ENCODE measurements around the gene CASR.

Gene CASR

DNA sequence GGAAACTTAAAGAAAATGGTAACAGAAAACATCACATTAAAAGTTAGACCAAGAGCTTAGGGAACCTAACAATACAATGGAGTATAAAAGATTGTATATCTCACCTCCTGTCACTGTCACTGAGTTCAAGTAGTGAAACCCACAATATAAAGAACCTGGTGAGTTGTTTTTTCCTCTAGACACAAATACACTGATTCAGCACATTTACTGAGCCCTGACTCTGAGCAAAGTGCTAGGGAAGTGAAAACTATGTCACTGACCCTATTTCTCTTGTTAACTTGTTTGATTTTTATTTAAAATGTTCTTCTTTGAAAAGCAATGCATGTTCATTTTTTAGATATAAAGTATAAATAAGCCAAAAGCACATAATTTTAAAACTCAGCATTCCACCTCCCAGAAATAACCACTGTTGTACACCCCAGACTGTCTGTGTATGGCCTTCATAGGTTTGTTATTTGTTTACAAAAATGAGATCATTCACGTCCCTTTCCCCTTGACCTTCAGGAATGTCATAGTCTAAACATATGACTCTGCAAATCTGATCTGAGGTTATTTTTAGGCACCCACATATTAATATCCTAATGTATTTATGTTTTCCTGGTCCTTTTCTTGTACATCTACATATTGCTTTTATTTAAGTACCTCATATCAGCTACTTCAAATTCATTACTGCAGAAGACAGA, 72.4 kb downstream of the CASR start:
- no peaks in the 10 kb centered on the region for H3K9me3 ChIP-seq (ENCODE audit: insufficient read depth, low read length)
- H3K9ac ChIP-seq (ENCODE audit: low read length), result no peak overlapping the region
- H3K4me3 ChIP-seq (ENCODE audit: insufficient read depth, low read length, poor library complexity, severe bottlenecking), result no peak overlapping the region
- no peaks in the 10 kb centered on the region for H4K20me1 ChIP-seq (ENCODE audit: low read depth, low read length)
- TF ChIP-seq, protein P1, sequence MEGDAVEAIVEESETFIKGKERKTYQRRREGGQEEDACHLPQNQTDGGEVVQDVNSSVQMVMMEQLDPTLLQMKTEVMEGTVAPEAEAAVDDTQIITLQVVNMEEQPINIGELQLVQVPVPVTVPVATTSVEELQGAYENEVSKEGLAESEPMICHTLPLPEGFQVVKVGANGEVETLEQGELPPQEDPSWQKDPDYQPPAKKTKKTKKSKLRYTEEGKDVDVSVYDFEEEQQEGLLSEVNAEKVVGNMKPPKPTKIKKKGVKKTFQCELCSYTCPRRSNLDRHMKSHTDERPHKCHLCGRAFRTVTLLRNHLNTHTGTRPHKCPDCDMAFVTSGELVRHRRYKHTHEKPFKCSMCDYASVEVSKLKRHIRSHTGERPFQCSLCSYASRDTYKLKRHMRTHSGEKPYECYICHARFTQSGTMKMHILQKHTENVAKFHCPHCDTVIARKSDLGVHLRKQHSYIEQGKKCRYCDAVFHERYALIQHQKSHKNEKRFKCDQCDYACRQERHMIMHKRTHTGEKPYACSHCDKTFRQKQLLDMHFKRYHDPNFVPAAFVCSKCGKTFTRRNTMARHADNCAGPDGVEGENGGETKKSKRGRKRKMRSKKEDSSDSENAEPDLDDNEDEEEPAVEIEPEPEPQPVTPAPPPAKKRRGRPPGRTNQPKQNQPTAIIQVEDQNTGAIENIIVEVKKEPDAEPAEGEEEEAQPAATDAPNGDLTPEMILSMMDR (IDR thresholded peaks at IDR 0.05; ENCODE audit: insufficient read depth, low read length, poor library complexity, severe bottlenecking), result no peak
- no peak for TF ChIP-seq EZH2phosphoT487 (conservative IDR thresholded peaks at IDR 0.05; ENCODE audit: low read length)
- H3K9me2 ChIP-seq (replicated peaks; ENCODE audit: insufficient read depth, low read length), result no peaks in the 10 kb centered on the region
- H3K4me2 ChIP-seq (ENCODE audit: low read depth, low read length, poor library complexity, severe bottlenecking), result no peak overlapping the region
- H3K36me3 ChIP-seq (ENCODE audit: low read length), result no peaks in the 10 kb centered on the region
- no peaks in the 10 kb centered on the region for H3K79me2 ChIP-seq (ENCODE audit: insufficient read depth, low read length)
- H3K27ac ChIP-seq (ENCODE audit: low read depth, low read length), result no peak overlapping the region
- no peak overlapping the region for H2AFZ ChIP-seq (ENCODE audit: low read depth, low read length, severe bottlenecking)
- H3K27me3 ChIP-seq (ENCODE audit: low read length), result no peaks in the 10 kb centered on the region
- no peaks in the 10 kb centered on the region for H3F3A ChIP-seq (ENCODE audit: insufficient read depth)

DNA sequence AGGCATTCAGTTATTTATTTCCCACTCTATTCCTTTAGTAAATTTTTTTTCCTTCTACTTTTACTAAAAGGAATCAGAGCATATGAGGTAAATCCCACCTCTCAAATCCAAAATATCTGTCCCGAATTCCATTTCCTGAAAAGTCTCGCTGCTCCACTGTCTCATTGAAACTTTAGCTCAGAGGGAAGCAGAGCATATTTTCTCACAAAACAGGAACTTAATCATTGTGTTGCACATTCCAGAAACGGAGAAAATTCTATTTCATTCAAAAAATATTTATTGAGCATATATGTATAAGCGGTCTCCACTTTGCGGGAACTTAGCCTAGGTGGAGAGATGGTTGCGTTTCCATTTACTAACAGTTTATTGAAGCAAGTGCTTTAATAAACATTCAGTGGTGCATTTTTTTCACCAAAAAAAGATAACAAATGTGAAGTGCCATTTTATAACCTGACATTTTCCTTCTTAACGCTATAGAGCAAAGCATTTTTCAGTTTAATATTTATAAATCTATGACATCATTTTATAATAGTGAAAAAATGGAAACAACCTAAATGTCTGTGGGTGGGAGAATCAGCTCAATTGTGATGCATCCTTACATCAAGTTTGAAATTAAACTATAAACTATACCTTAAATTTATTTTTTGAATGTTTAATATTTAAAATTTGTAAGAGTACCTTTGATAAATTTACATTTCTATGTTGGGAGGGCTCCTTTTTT, 74.3 kb downstream of the CASR start:
- H3K4me3 ChIP-seq (ENCODE audit: insufficient read depth, low read length, poor library complexity, severe bottlenecking), result no peak overlapping the region
- H2AFZ ChIP-seq (ENCODE audit: low read depth, low read length, severe bottlenecking), result no peak overlapping the region
- no peak overlapping the region for H3K27ac ChIP-seq (ENCODE audit: low read depth, low read length)
- no peak for TF ChIP-seq EZH2phosphoT487 (conservative IDR thresholded peaks at IDR 0.05; ENCODE audit: low read length)
- H3K9me2 ChIP-seq (replicated peaks; ENCODE audit: insufficient read depth, low read length), result no peaks in the 10 kb centered on the region
- no peak overlapping the region for H3K9ac ChIP-seq (ENCODE audit: low read length)
- no peak overlapping the region for H3K4me2 ChIP-seq (ENCODE audit: low read depth, low read length, poor library complexity, severe bottlenecking)
- H3K9me3 ChIP-seq (ENCODE audit: insufficient read depth, low read length), result no peaks in the 10 kb centered on the region
- H3K27me3 ChIP-seq (ENCODE audit: low read length), result no peaks in the 10 kb centered on the region
- H4K20me1 ChIP-seq (ENCODE audit: low read depth, low read length), result no peaks in the 10 kb centered on the region
- no peaks in the 10 kb centered on the region for H3K36me3 ChIP-seq (ENCODE audit: low read length)
- no peaks in the 10 kb centered on the region for H3K79me2 ChIP-seq (ENCODE audit: insufficient read depth, low read length)
- no peaks in the 10 kb centered on the region for H3F3A ChIP-seq (ENCODE audit: insufficient read depth)

DNA sequence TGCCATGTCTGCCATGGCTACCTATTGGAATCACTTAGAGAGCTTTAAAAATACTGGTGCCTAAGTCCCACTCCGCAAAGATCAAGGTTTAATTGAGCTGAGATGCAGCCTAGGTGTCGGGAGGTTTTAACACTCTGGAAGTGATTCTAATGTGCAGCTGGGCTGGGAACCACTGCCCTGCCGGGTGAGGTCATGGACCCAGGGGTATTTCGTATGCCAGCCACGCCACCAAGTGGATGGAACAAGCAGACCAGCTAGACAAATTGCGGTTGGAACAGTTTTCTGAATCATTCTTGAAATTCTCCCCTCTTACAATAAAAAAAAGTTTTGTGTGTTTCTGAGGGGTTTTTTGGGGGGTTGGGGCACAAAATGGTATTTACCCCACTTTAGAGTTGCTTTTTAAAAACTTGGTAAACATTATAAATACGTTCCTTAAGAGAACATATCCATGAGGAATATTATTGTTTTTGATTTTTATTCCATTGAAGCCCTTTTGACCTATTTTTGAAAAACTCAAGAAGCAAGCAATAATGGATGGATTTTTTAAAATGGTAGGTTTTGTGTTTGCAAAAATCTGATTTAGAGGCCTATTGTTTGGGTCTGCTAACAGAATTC, 75.4 kb downstream of the CASR start:
- Histone ChIP-seq H3K9ac (ENCODE audit: low read length) (no peak overlapping the region), H2AFZ (ENCODE audit: low read depth, low read length, severe bottlenecking) (no peak overlapping the region), H4K20me1 (ENCODE audit: low read depth, low read length) (no peaks in the 10 kb centered on the region), H3K36me3 (ENCODE audit: low read length) (no peaks in the 10 kb centered on the region), H3K79me2 (ENCODE audit: insufficient read depth, low read length) (no peaks in the 10 kb centered on the region), H3F3A (ENCODE audit: insufficient read depth) (no peaks in the 10 kb centered on the region), H3K27me3 (ENCODE audit: low read length) (no peaks in the 10 kb centered on the region), H3K9me2 (replicated peaks; ENCODE audit: insufficient read depth, low read length) (no peaks in the 10 kb centered on the region), H3K27ac (ENCODE audit: low read depth, low read length) (no peak overlapping the region), H3K4me2 (ENCODE audit: low read depth, low read length, poor library complexity, severe bottlenecking) (no peak overlapping the region), H3K4me3 (ENCODE audit: insufficient read depth, low read length, poor library complexity, severe bottlenecking) (no peak overlapping the region), H3K9me3 (ENCODE audit: insufficient read depth, low read length) (no peaks in the 10 kb centered on the region)
- TF ChIP-seq EZH2phosphoT487 (conservative IDR thresholded peaks at IDR 0.05; ENCODE audit: low read length), result no peak
- TF ChIP-seq, protein P1 (IDR thresholded peaks at IDR 0.05; ENCODE audit: insufficient read depth, low read length, poor library complexity, severe bottlenecking), result peak; percentile 50

Data from SU-DHL-6 (cell line).